Coronary artery (tissue), 2 donors: ENCODE results near the gene HNRNPR.

Source experiments
- DNase-seq: peaks from one replicate; pipeline ENCODE4 v3.0.0-alpha.2; 2017; ENCODE audit warnings: low spot score
- H3K27ac ChIP-seq, 2 donors: fragments of 200-600 bp; sonication (generic); one replicate each; pipeline ENCODE4 v1.5.1; 2016 to 2019
- H3K4me3 ChIP-seq: fragments of 200-600 bp; sonication (generic); 2 replicates; pipeline ENCODE4 v1.5.1; 2016; ENCODE audit warnings: mild to moderate bottlenecking, moderate library complexity
- CTCF ChIP-seq: fragments of 200-600 bp; sonication (generic); IDR thresholded peaks from one replicate; pipeline ENCODE4 v1.5.1; 2019; ENCODE audit warnings: antibody characterized with exemption

The HNRNPR gene

GRCh38 chr1:23343221-23344110 lies 618 bp downstream of the HNRNPR start:
- Histone ChIP-seq H3K27ac (peak overlapping the region; percentile 99), H3K4me3 (peak overlapping the region; percentile 95)
- peak; percentile 77 for DNase-seq
- no peak for TF ChIP-seq CTCF

- TF ChIP-seq CTCF = no peak
- DNase-seq = no peak
- Histone ChIP-seq H3K27ac (peak overlapping the region in 1 of 2 donors; percentile 99), H3K4me3 (peak overlapping the region; percentile 95)
Measured at GRCh38 chr1:23341931-23342692, 2.0 kb downstream of the HNRNPR start.

- TF ChIP-seq CTCF = no peak
- Histone ChIP-seq H3K27ac (no peak overlapping the region), H3K4me3 (no peak overlapping the region)
- no peak for DNase-seq
Measured at GRCh38 chr1:23339632-23340031, 4.5 kb downstream of the HNRNPR start.

- Histone ChIP-seq H3K27ac (no peak overlapping the region), H3K4me3 (no peak overlapping the region)
- no peak for DNase-seq
- TF ChIP-seq CTCF = no peak
Measured at GRCh38 chr1:23337869-23338268, 6.2 kb downstream of the HNRNPR start.

- no peak for TF ChIP-seq CTCF
- DNase-seq = no peak
- Histone ChIP-seq H3K4me3 (no peak overlapping the region), H3K27ac (no peak overlapping the region)
Measured at GRCh38 chr1:23331713-23332112, 12.4 kb downstream of the HNRNPR start.

GRCh38 chr1:23330846-23331245 lies 13.2 kb downstream of the HNRNPR start:
- no peak overlapping the region for H3K27ac ChIP-seq
- DNase-seq = no peak
- H3K4me3 ChIP-seq = no peak overlapping the region
- TF ChIP-seq CTCF = no peak
